PFSK-1 (cell line): ENCODE results near the gene DCLRE1B.

Experiments
- POLR2AphosphoS5 ChIP-seq: IDR thresholded peaks from 2 replicates; pipeline ENCODE4 v1.6.1; 2012; ENCODE audit warnings: low read depth, mild to moderate bottlenecking, control low read depth, low read length, moderate library complexity
- TAF1 ChIP-seq: IDR thresholded peaks from 2 replicates; pipeline ENCODE4 v1.6.1; 2012; ENCODE audit warnings: low read length, control low read depth, borderline replicate concordance; ENCODE audit not compliant: insufficient read depth

- TF ChIP-seq TAF1 = no peak
- TF ChIP-seq POLR2AphosphoS5 = no peak
These were observed 41.7 kb downstream of the DCLRE1B start for GRCh38 chr1:113946678-113947387.
